NOMO-1 (cell line): Measurements from ENCODE around the gene RBPJL.

Experiments
- DNase-seq, 2 experiments: peaks; one replicate each; lab custom pipeline; 2025; ENCODE audit not compliant: unreplicated experiment in 2 of 2; lab: John Stamatoyannopoulos, UW

Gene RBPJL

GRCh38 chr20:45306431-45306982 lies at the start of gene RBPJL:
TSS of gene RBPJL (plus strand) at chr20:45306840. CDS start at chr20:45306923, 83 bp downstream.
- no peak for DNase-seq

GRCh38 chr20:45257161-45257560 lies 49.5 kb upstream of the RBPJL start:
- no peak for DNase-seq

GRCh38 chr20:45257711-45258110 lies 48.9 kb upstream of the RBPJL start:
- no peak for DNase-seq

- no peak for DNase-seq
Observed at GRCh38 chr20:45258259-45258658, 48.4 kb upstream of the RBPJL start.

GRCh38 chr20:45258664-45259063 lies 48.0 kb upstream of the RBPJL start:
- no peak for DNase-seq

GRCh38 chr20:45263556-45264266 lies 42.9 kb upstream of the RBPJL start:
- DNase-seq, result no peak

GRCh38 chr20:45266977-45267376 lies 39.7 kb upstream of the RBPJL start:
- DNase-seq, result no peak

- no peak for DNase-seq
Observed at GRCh38 chr20:45268531-45268930, 38.1 kb upstream of the RBPJL start.

- no peak for DNase-seq
Observed at GRCh38 chr20:45269056-45269455, 37.6 kb upstream of the RBPJL start.

GRCh38 chr20:45269754-45270270 lies 36.8 kb upstream of the RBPJL start:
- no peak for DNase-seq

GRCh38 chr20:45275338-45275737 lies 31.3 kb upstream of the RBPJL start:
- DNase-seq, result no peak

- no peak for DNase-seq
Observed at GRCh38 chr20:45279992-45280391, 26.6 kb upstream of the RBPJL start.

- DNase-seq, result no peak
Observed at GRCh38 chr20:45282700-45283550, 23.7 kb upstream of the RBPJL start.

- no peak for DNase-seq
Observed at GRCh38 chr20:45283551-45284057, 23.0 kb upstream of the RBPJL start.

GRCh38 chr20:45288376-45288775 lies 18.3 kb upstream of the RBPJL start:
- no peak for DNase-seq

GRCh38 chr20:45288860-45289259 lies 17.8 kb upstream of the RBPJL start:
- no peak for DNase-seq

GRCh38 chr20:45289942-45290676 lies 16.5 kb upstream of the RBPJL start:
- DNase-seq, result no peak

GRCh38 chr20:45290677-45291355 lies 15.8 kb upstream of the RBPJL start:
- DNase-seq, result peak; percentile 72 to 80

GRCh38 chr20:45291526-45291925 lies 15.1 kb upstream of the RBPJL start:
- DNase-seq, result no peak

- DNase-seq, result no peak
Observed at GRCh38 chr20:45292343-45292742, 14.3 kb upstream of the RBPJL start.
